GM21526 (cell line): ENCODE measurements around the gene SIGLEC8.
"Not testable (repeated sequence)": the region's sequence is repeated elsewhere in the genome, so short reads cannot be mapped to it uniquely, and the experiment has no call there.

Experiments used
- ATAC-seq: cut with Tn5 transposase; IDR thresholded peaks from one replicate; pipeline ENCODE4 v1.9.1; 2021; ENCODE audit warnings: moderate library complexity; ENCODE audit not compliant: unreplicated experiment, low FRiP score

The SIGLEC8 gene

GRCh38 chr19:51448411-51449016 is 9.7 kb downstream of the SIGLEC8 start:
- no peak for ATAC-seq

GRCh38 chr19:51448011-51448410 is 10.2 kb downstream of the SIGLEC8 start:
- no peak for ATAC-seq

GRCh38 chr19:51447510-51447909 is 10.7 kb downstream of the SIGLEC8 start:
- ATAC-seq: not testable (repeated sequence)

GRCh38 chr19:51441410-51442390 is 16.6 kb downstream of the SIGLEC8 start:
- ATAC-seq: peak; percentile 89

GRCh38 chr19:51440846-51441409 is 17.3 kb downstream of the SIGLEC8 start:
- ATAC-seq: no peak

GRCh38 chr19:51440052-51440451 is 18.2 kb downstream of the SIGLEC8 start:
- ATAC-seq: no peak

- no peak for ATAC-seq
These were observed 19.2 kb downstream of the SIGLEC8 start for GRCh38 chr19:51439021-51439465.

DNA sequence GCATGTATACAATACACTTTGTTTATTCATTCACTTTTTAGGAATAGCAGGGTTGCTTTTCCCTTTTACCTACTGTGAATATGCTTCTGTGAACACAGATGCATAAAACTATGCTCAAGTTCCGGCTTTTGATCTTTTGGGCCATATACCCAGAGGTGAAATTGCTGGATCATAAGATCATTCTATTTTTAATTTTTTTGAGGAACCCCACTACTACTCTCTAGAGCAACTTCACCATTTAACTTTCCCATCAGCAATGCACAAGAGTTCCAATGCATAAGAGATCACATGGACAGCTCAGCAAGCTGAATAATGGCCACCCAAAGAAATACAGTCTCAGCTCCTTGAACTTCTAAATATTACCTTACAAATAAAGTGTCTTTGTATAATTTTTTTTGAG is 23.8 kb downstream of the SIGLEC8 start:
- ATAC-seq: no peak

- no peak for ATAC-seq
These were observed 25.2 kb downstream of the SIGLEC8 start for GRCh38 chr19:51433043-51433442.

DNA sequence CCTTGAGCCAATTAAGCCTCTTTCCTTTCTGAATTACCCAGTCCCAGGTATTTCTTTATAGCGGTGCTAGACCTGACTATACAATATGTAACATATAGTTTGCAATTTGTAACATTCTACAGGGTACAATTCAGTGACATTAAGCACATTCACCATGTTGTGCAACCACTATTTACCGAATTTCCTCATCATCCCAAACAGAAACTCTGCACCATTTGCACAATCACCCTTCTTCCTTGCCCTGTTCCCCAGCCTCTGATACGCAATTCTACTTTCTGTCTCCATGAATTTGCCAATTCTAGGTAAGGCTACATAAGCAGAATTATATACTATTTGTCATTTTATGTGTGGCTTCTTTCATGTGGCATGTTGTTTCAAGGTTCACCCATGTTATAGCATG is 27.1 kb downstream of the SIGLEC8 start:
- no peak for ATAC-seq

- ATAC-seq: no peak
These were observed 28.0 kb downstream of the SIGLEC8 start for GRCh38 chr19:51430221-51430620.

GRCh38 chr19:51427201-51427600 is 31.1 kb downstream of the SIGLEC8 start:
- ATAC-seq: no peak

- ATAC-seq: no peak
These were observed 36.2 kb downstream of the SIGLEC8 start for GRCh38 chr19:51422053-51422448.

GRCh38 chr19:51421229-51422052 is 36.8 kb downstream of the SIGLEC8 start:
- ATAC-seq: no peak

- ATAC-seq: not testable (repeated sequence)
These were observed 37.7 kb downstream of the SIGLEC8 start for GRCh38 chr19:51420511-51420910.

GRCh38 chr19:51418707-51419106 is 39.5 kb downstream of the SIGLEC8 start:
- no peak for ATAC-seq

GRCh38 chr19:51417810-51418157 is 40.5 kb downstream of the SIGLEC8 start:
- ATAC-seq: peak; percentile 12

DNA sequence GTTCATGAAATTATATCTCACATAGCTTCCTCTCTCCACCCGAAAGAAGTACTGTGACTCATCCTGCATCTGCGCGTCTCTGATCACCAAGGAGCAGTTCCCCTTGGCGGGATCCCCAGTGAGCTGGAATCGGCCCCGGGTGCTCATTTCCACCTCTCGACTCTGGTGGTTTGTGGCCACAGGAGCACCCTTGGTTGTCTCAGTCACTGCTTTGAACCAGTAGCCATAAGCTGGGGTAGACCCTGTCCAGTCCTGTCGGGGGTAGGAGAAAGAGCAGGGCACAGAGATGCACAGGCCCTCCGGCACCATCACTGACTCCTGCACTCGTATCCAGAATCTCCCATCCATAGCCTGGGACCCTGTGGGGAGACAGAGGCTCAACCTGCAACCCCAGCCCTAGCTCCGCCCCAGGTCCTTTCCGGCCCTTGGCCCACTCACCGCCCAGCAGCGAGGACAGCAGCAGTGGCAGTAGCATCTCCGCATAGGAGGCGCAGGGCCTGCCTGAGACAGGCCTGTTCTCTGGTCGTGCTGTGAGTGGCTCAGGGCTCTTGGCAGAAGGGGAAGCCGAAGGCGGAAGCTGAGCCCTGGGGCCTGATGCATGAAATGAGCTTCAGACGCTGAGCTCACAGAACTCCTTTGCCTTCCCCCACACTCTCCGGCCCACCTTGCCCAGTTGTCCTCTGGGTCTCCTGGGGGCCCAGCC is 41.0 kb downstream of the SIGLEC8 start, which contains the start of gene SIGLEC10:
SIGLEC10 (minus strand) TSS at position 536 of the 703 bp plus-strand sequence; CDS start at position 475, 61 bp downstream.
- peak; percentile 60 for ATAC-seq

GRCh38 chr19:51416422-51416821 is 41.8 kb downstream of the SIGLEC8 start:
- ATAC-seq: not testable (repeated sequence)

DNA sequence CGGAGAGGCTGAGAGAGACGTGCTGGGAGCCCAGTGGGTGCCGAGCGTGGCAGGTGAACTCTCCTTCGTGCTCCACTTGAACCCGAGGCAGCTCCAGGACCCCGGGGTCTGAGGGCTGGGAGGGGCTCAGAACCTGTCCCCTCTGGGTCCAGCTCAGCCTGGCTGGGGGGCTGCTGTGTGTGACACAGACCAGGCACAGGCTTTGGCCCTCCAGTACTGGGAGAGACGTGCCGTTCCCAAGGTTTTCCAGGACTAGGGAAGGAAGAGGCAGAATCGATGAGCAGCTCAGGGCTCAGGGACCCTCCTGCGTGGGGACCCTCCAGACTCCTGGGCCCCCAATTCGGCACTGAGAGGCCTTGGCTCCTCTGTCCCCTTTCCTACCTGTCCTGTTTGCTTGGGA is 43.1 kb downstream of the SIGLEC8 start:
- ATAC-seq: no peak
